ENCODE data around the gene HEBP2. TPM values are rescaled to one million over a fixed set of nuclear protein-coding genes. Genes with fewer than 3 reads are reported as not detected.

HEBP2 gene
- total and polyA plus RNA-seq, 2 donors (not counting 3 experiments of a cell fraction or from before 2014, with no cell fraction given), result 22.5 to 75.3 TPM

DNA sequence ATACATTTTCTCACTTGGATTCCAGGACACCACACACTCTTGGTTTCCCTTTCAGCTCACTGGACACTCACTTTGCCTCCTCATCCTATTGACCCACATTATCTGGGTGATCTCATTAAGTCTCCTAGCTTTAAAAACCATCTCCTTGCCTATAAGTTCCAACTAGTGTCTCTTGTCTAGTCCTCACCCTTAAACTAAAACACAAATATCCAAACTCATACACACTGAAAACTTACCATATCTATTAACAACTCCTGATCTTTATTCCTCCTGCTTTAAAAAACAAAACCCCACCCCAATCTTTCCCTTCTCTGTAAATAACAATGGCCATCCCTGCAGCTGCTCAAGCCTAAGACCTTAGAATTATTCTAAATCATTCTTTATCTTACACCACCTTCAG is 29.8 kb upstream of the HEBP2 start:
- TF ChIP-seq MYC (IDR thresholded peaks at IDR 0.05; ENCODE audit: low read depth, low read length) (no peak), JUN (IDR thresholded peaks at IDR 0.05; ENCODE audit: borderline replicate concordance, insufficient read depth, insufficient read length, low read depth) (no peak), POLR2A (IDR thresholded peaks at IDR 0.05; ENCODE audit: low read depth, low read length) (no peak), FOS (IDR thresholded peaks at IDR 0.05; ENCODE audit: borderline replicate concordance, insufficient read depth, low read length) (no peak), EZH2 (IDR thresholded peaks at IDR 0.05; ENCODE audit: borderline replicate concordance, low read depth, low read length, severe bottlenecking) (no peak), GATA2 (IDR thresholded peaks at IDR 0.05; ENCODE audit: insufficient read depth, insufficient read length, low read depth, low read length) (no peak), POLR2AphosphoS5 (IDR thresholded peaks at IDR 0.05; ENCODE audit: insufficient read depth, low read depth, low read length) (no peak)
- TF ChIP-seq, protein P1, sequence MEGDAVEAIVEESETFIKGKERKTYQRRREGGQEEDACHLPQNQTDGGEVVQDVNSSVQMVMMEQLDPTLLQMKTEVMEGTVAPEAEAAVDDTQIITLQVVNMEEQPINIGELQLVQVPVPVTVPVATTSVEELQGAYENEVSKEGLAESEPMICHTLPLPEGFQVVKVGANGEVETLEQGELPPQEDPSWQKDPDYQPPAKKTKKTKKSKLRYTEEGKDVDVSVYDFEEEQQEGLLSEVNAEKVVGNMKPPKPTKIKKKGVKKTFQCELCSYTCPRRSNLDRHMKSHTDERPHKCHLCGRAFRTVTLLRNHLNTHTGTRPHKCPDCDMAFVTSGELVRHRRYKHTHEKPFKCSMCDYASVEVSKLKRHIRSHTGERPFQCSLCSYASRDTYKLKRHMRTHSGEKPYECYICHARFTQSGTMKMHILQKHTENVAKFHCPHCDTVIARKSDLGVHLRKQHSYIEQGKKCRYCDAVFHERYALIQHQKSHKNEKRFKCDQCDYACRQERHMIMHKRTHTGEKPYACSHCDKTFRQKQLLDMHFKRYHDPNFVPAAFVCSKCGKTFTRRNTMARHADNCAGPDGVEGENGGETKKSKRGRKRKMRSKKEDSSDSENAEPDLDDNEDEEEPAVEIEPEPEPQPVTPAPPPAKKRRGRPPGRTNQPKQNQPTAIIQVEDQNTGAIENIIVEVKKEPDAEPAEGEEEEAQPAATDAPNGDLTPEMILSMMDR (IDR thresholded peaks at IDR 0.05; ENCODE audit: extremely low read depth in 1 of 2, insufficient read depth in 1 of 2, low read depth in 1 of 2, low read length in 2 of 2), result no peak
- TF ChIP-seq, protein P2, sequence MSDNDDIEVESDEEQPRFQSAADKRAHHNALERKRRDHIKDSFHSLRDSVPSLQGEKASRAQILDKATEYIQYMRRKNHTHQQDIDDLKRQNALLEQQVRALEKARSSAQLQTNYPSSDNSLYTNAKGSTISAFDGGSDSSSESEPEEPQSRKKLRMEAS (IDR thresholded peaks at IDR 0.05; ENCODE audit: insufficient read depth, insufficient read length), result no peak
- POLR2A ChIA-PET, result no interaction called here

More for the DNA sequence above, 29.8 kb upstream of the HEBP2 start:
- CTCF ChIA-PET, result no interaction called here
- FAIRE-seq, result no peak
- no peaks in the 10 kb centered on the region for H4K20me1 ChIP-seq (replicated peaks; ENCODE audit: control insufficient read depth, extremely low read depth, insufficient read depth, low read length)
- H3K9me1 ChIP-seq (replicated peaks; ENCODE audit: control insufficient read depth, extremely low read depth, insufficient read depth, low read length), result no peaks in the 10 kb centered on the region
- DNase-seq (ENCODE audit: low read depth, low spot score), result no peak
- no peaks in the 10 kb centered on the region for H3K27me3 ChIP-seq (ENCODE audit: control insufficient read depth in 2 of 2, insufficient read depth in 2 of 2, low read length in 2 of 2)
- no peak overlapping the region for H3K4me2 ChIP-seq (ENCODE audit: insufficient read depth, low read length)
- BruUV-seq (replicated peaks), result no TSS peak
- H3K4me1 ChIP-seq (ENCODE audit: control insufficient read depth, extremely low read depth, insufficient read depth, low read length), result peaks cover 23% of the 10 kb centered on the region
- H3K36me3 ChIP-seq (ENCODE audit: control insufficient read depth in 2 of 2, extremely low read depth in 1 of 2, insufficient read depth in 2 of 2, low read length in 2 of 2), result no peaks in the 10 kb centered on the region
- no peak overlapping the region for H3K27ac ChIP-seq (ENCODE audit: insufficient read depth, low read depth, low read length)
- H2AFZ ChIP-seq (ENCODE audit: low read depth, low read length), result no peak overlapping the region
- H3K79me2 ChIP-seq (ENCODE audit: control insufficient read depth, insufficient read depth, low read length), result no peaks in the 10 kb centered on the region
- dilution Hi-C loops (cut with MboI; ENCODE audit: extremely low pct_ligation_motif_present, low sequenced_read_pairs) (no loop called here), intact Hi-C loops (cut with micrococcal nuclease) (no loop called here)
- H3K4me3 ChIP-seq (replicated peaks in 1 of 3; ENCODE audit: insufficient read depth in 1 of 3, low read depth in 1 of 3, low read length in 3 of 3), result no peak overlapping the region
- H3K9ac ChIP-seq (replicated peaks; ENCODE audit: extremely low read depth, insufficient read depth, low read length), result no peak overlapping the region
- no peaks in the 10 kb centered on the region for H3K9me3 ChIP-seq (replicated peaks; ENCODE audit: control insufficient read depth, insufficient read depth, low read length)

All from endothelial cell of umbilical vein (primary cell).